OCI-LY7 (cell line): ENCODE data around the gene PDZRN4. TPM values are rescaled to one million over a fixed set of nuclear protein-coding genes. Genes with fewer than 3 reads are reported as not detected.
A peak's percentile ranks its signal among the peaks of the same experiment; 100 is the strongest.

Experiments used
- BruUV-seq: library from RNA; stranded (reverse); fragments of 400-500 nt; replicated peaks from 2 replicates; lab custom pipeline; 2021; lab: Mats Ljungman, UMichigan
- CTCF ChIA-PET: fragments of 300-600 bp; sonication (Branson Sonifier 250); formaldehyde crosslinking; loops from one replicate; lab custom pipeline; 2022; ENCODE audit warnings: antibody characterized with exemption; ENCODE audit not compliant: unreplicated experiment; lab: Charles Lee
- POLR2A ChIA-PET: fragments of 300-600 bp; sonication (Branson Sonifier 250); formaldehyde crosslinking; loops from one replicate; lab custom pipeline; 2022; ENCODE audit warnings: antibody characterized with exemption; lab: Charles Lee
- DNase-seq: peaks from one replicate; pipeline ENCODE4 v3.0.0-alpha.2; 2015; ENCODE audit warnings: low spot score
- H2AFZ ChIP-seq: fragments of 200-600 bp; sonication (generic), shearing (Covaris generic); 2 replicates; pipeline ENCODE4 v1.6.1; 2014; ENCODE audit warnings: mild to moderate bottlenecking, antibody characterized with exemption, low read length, moderate library complexity
- H3K27ac ChIP-seq: fragments of 200-600 bp; sonication (generic); 2 replicates; pipeline ENCODE4 v1.5.1; 2014; ENCODE audit warnings: mixed run types, low read depth, mild to moderate bottlenecking, moderate library complexity, low read length, inconsistent platforms; ENCODE audit not compliant: poor library complexity, severe bottlenecking
- H3K36me3 ChIP-seq: fragments of 200-600 bp; sonication (generic); 2 replicates; pipeline ENCODE4 v1.6.1; 2014; ENCODE audit warnings: mild to moderate bottlenecking, antibody characterized with exemption, low read length, moderate library complexity, mixed read lengths; ENCODE audit not compliant: insufficient read depth
- H3K4me1 ChIP-seq: fragments of 200-600 bp; sonication (generic); 2 replicates; pipeline ENCODE4 v1.5.1; 2014; ENCODE audit warnings: mild to moderate bottlenecking, low read length; ENCODE audit not compliant: insufficient read depth, poor library complexity, severe bottlenecking
- H3K4me2 ChIP-seq: fragments of 200-600 bp; sonication (generic); 2 replicates; pipeline ENCODE4 v1.6.1; 2014; ENCODE audit warnings: mild to moderate bottlenecking, low read length
- H3K4me3 ChIP-seq: fragments of 200-600 bp; sonication (generic); 2 replicates; pipeline ENCODE4 v1.5.1; 2014; ENCODE audit warnings: mild to moderate bottlenecking, low read depth, low read length; ENCODE audit not compliant: poor library complexity, severe bottlenecking
- H3K79me2 ChIP-seq: fragments of 200-600 bp; sonication (generic); 2 replicates; pipeline ENCODE4 v1.6.1; 2016; ENCODE audit warnings: low read depth, mild to moderate bottlenecking, low read length, moderate library complexity, mixed read lengths; ENCODE audit not compliant: insufficient read depth
- H3K9me2 ChIP-seq: fragments of 200-600 bp; sonication (generic); 2 replicates; pipeline ENCODE4 v1.6.1; 2016; ENCODE audit warnings: mild to moderate bottlenecking, low read length, mixed read lengths; ENCODE audit not compliant: insufficient read depth
- H3K9me3 ChIP-seq: fragments of 200-600 bp; sonication (generic); 2 replicates; pipeline ENCODE4 v1.6.1; 2014; ENCODE audit warnings: mild to moderate bottlenecking, mixed run types, low read length, mixed read lengths
- H4K20me1 ChIP-seq: fragments of 200-600 bp; sonication (generic); 2 replicates; pipeline ENCODE4 v1.6.1; 2014; ENCODE audit warnings: mild to moderate bottlenecking, antibody characterized with exemption, low read length, moderate library complexity, mixed read lengths; ENCODE audit not compliant: insufficient read depth
- CTCF ChIP-seq: fragments of 200-600 bp; sonication (generic); conservative IDR thresholded peaks from 2 replicates; pipeline ENCODE4 v1.5.1; 2014; ENCODE audit warnings: mild to moderate bottlenecking, antibody characterized with exemption, low read length, moderate library complexity, mixed read lengths
- EZH2phosphoT487 ChIP-seq: fragments of 200-600 bp; sonication (generic); IDR thresholded peaks from 2 replicates; pipeline ENCODE4 v1.6.1; 2018; ENCODE audit warnings: low read depth, borderline replicate concordance, mild to moderate bottlenecking, mixed run types, antibody characterized with exemption, low read length, moderate library complexity, mixed read lengths
- intact Hi-C: fragments of 100-400 bp; cut with micrococcal nuclease; formaldehyde crosslinking; loops from one replicate; pipeline ENCODE4 v1.10.0; 2022; ENCODE audit not compliant: unreplicated experiment
- total RNA-seq, 2 experiments: library from RNA; depleted of rRNA in 1 of 2; stranded (reverse); fragments of >200 nt in 1 of 2; shearing (Covaris generic) in 1 of 2; gene quantifications; 2 replicates each; pipeline ENCODE4 v1.2.3, GENCODE V29; 2014 to 2022

PDZRN4 gene
- total RNA-seq, 2 experiments from 2014 or later: 6.8 to 16.8 TPM

- Histone ChIP-seq H3K79me2 (no peaks in the 10 kb centered on the region), H3K4me1 (no peaks in the 10 kb centered on the region), H3K9me3 (no peaks in the 10 kb centered on the region), H2AFZ (no peak overlapping the region), H3K36me3 (no peaks in the 10 kb centered on the region), H3K27ac (no peak overlapping the region), H3K4me2 (no peak overlapping the region), H3K9me2 (0 out of 2 replicates have a peak, but pooled peaks cover 3% of the 10 kb centered on the region), H4K20me1 (no peaks in the 10 kb centered on the region), H3K4me3 (no peak overlapping the region)
- TF ChIP-seq EZH2phosphoT487 (no peak), CTCF (no peak)
- intact Hi-C loops: no loop called here
- BruUV-seq: no TSS peak
- DNase-seq: peak; percentile 4
- CTCF ChIA-PET: no interaction called here
- POLR2A ChIA-PET: no interaction called here
These were observed 221.5 kb downstream of the PDZRN4 start for GRCh38 chr12:41409628-41410027.

- Histone ChIP-seq H2AFZ (no peak overlapping the region), H3K4me1 (no peaks in the 10 kb centered on the region), H3K9me2 (no peaks in the 10 kb centered on the region), H3K4me2 (no peak overlapping the region), H3K36me3 (no peaks in the 10 kb centered on the region), H4K20me1 (no peaks in the 10 kb centered on the region), H3K9me3 (no peaks in the 10 kb centered on the region), H3K79me2 (no peaks in the 10 kb centered on the region), H3K4me3 (no peak overlapping the region), H3K27ac (no peak overlapping the region)
- BruUV-seq: no TSS peak
- POLR2A ChIA-PET: no interaction called here
- intact Hi-C loops: no loop called here
- no peak for TF ChIP-seq EZH2phosphoT487
- no peak for TF ChIP-seq CTCF
- no peak for DNase-seq
- CTCF ChIA-PET: no interaction called here
These were observed 230.5 kb downstream of the PDZRN4 start for GRCh38 chr12:41418586-41418985.

DNA sequence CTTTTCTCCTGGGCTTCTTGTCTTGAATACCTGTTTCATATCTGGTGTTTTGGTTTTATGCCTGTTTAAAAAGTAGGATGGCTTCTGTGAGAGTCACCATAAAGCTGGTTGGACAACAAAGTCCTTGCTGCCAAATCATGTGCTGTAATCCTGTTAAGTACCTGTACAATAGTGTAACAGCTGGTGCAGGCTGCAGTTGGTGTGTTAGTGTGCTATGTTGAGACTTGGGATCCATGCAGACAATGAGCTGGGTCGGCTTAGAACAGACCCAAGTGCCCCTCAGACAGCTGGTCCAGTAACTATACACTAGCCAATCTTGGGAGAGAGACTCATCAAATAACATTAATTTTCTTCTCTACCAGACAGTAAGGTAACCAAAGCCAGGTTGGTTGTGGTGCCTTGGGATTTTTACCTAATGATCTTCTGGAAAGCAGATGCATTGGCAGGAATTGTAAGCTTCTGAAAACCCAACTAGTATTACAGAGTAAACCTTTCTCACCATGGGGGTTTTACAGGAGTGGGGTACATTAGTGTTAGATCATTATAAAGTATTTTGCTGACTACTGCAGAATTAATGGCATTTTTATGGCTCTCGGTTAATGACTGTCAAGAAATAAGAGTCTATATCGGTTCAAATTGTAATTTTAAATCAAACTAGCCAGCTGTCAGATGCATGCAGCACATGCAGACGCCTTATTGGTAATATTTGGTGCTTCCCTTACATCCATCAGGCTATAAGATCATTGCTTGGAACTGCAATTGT is 231.2 kb downstream of the PDZRN4 start:
- H2AFZ ChIP-seq: no peak overlapping the region
- DNase-seq: no peak
- ChIA-PET CTCF (no interaction called here), POLR2A (no interaction called here)
- no peak overlapping the region for H3K4me2 ChIP-seq
- H3K4me3 ChIP-seq: no peak overlapping the region
- no peaks in the 10 kb centered on the region for H3K79me2 ChIP-seq
- H4K20me1 ChIP-seq: no peaks in the 10 kb centered on the region
- no peaks in the 10 kb centered on the region for H3K4me1 ChIP-seq
- H3K36me3 ChIP-seq: no peaks in the 10 kb centered on the region
- intact Hi-C loops: no loop called here
- no peaks in the 10 kb centered on the region for H3K9me2 ChIP-seq
- TF ChIP-seq CTCF (no peak), EZH2phosphoT487 (no peak)
- no TSS peak for BruUV-seq
- H3K27ac ChIP-seq: no peak overlapping the region
- no peaks in the 10 kb centered on the region for H3K9me3 ChIP-seq
